GM12878 (cell line): ENCODE data around the gene NEURL3. TPM values are rescaled to one million over a fixed set of nuclear protein-coding genes. Genes with fewer than 3 reads are reported as not detected.

Experiments
- BMI1 ChIP-seq: fragments of 450-650 bp; IDR thresholded peaks from 2 replicates; pipeline ENCODE4 v1.6.1; 2016; ENCODE audit warnings: mild to moderate bottlenecking, moderate library complexity, borderline replicate concordance
- CREM ChIP-seq: IDR thresholded peaks from 2 replicates; pipeline ENCODE4 v1.6.1; 2014; ENCODE audit warnings: antibody characterized with exemption, low read depth
- ETV6 ChIP-seq, 2 experiments: fragments of 450-650 bp in 1 of 2; IDR thresholded peaks in 1 of 2; conservative IDR thresholded peaks in 1 of 2; 2 replicates each; pipeline ENCODE4 v1.6.1; 2014; ENCODE audit warnings: antibody characterized with exemption in 1 of 2, borderline replicate concordance in 1 of 2, low read depth in 1 of 2, mild to moderate bottlenecking in 1 of 2, moderate library complexity in 1 of 2
- EZH2 ChIP-seq: IDR thresholded peaks from 2 replicates; pipeline ENCODE4 v1.6.1; 2012; ENCODE audit warnings: low read depth, mild to moderate bottlenecking, control low read depth, inconsistent platforms, low read length, borderline replicate concordance; ENCODE audit not compliant: control insufficient read depth
- HDAC6 ChIP-seq: fragments of 200-600 bp; sonication (generic); IDR thresholded peaks from one replicate; pipeline ENCODE4 v1.8.0; 2017; ENCODE audit warnings: antibody characterized with exemption; ENCODE audit not compliant: unreplicated experiment
- HDGF ChIP-seq: fragments of 450-650 bp; IDR thresholded peaks from 2 replicates; pipeline ENCODE4 v1.6.1; 2016; ENCODE audit warnings: antibody characterized with exemption
- JUNB ChIP-seq: IDR thresholded peaks from 2 replicates; pipeline ENCODE4 v1.6.1; 2016; ENCODE audit warnings: antibody characterized with exemption, mild to moderate bottlenecking
- JUND ChIP-seq: IDR thresholded peaks from 2 replicates; pipeline ENCODE4 v1.6.1; 2012; ENCODE audit warnings: low read depth, mild to moderate bottlenecking, low read length, improper control_type of control experiment, moderate library complexity
- LARP7 ChIP-seq: fragments of 450-650 bp; IDR thresholded peaks from 2 replicates; pipeline ENCODE4 v1.6.1; 2017; ENCODE audit warnings: mild to moderate bottlenecking
- MXI1 ChIP-seq: fragments of 150-350 bp; IDR thresholded peaks from 2 replicates; pipeline ENCODE4 v1.6.1; 2011; ENCODE audit warnings: low read depth, mild to moderate bottlenecking, inconsistent platforms, low read length, improper control_type of control experiment
- RFX5 ChIP-seq: IDR thresholded peaks from 2 replicates; pipeline ENCODE4 v1.6.1; 2011; ENCODE audit warnings: low read depth, low read length, improper control_type of control experiment
- SREBF1 ChIP-seq: IDR thresholded peaks from 2 replicates; pipeline ENCODE4 v1.6.1; 2012; ENCODE audit warnings: mild to moderate bottlenecking, low read length
- STAT1 ChIP-seq: fragments of 450-650 bp; conservative IDR thresholded peaks from 2 replicates; pipeline ENCODE4 v1.6.1; 2014; ENCODE audit warnings: antibody characterized with exemption, mild to moderate bottlenecking
- TAF1 ChIP-seq: IDR thresholded peaks from 2 replicates; pipeline ENCODE4 v1.6.1; 2011; ENCODE audit warnings: mild to moderate bottlenecking, low read depth, low read length, borderline replicate concordance
- ZNF622 ChIP-seq: fragments of 450-650 bp; IDR thresholded peaks from 2 replicates; pipeline ENCODE4 v1.6.1; 2017; ENCODE audit warnings: mild to moderate bottlenecking, inconsistent platforms
- polyA plus RNA-seq, 11 experiments: library from polyadenylated mRNA; depleted of rRNA in 4 of 11; unstranded in 6 of 11; stranded (reverse) in 5 of 11; fragments of >200 nt; fragmentation: Nextera tagmentation in 4 of 11; fragmentation: Illumina TruSeq in 1 of 11; extraction: Ambion mirVana in 4 of 11; extraction: Trizol in 1 of 11; gene quantifications; 1 replicate in 1 of 11; 2 replicates in 10 of 11; pipeline versions ENCODE4 v1.2.1 to v1.2.3, GENCODE V29; 2011 to 2016; ENCODE audit warnings: inconsistent platforms in 2 of 11, missing spikeins in 2 of 11, low read depth in 1 of 11
- total RNA-seq, 4 experiments: library from RNA; depleted of rRNA in 3 of 4; stranded (reverse); fragments of >200 nt in 3 of 4; fragmentation: Illumina TruSeq in 1 of 4; extraction: Trizol in 1 of 4; gene quantifications; 2 replicates each; pipeline versions ENCODE4 v1.2.1 to v1.2.3, GENCODE V29; 2013 to 2021
- TF ChIP-seq, protein P1 (sequence below): fragments of 450-650 bp; IDR thresholded peaks from 2 replicates; pipeline ENCODE4 v1.6.1; 2017; ENCODE audit warnings: low read depth, mild to moderate bottlenecking, moderate library complexity
- TF ChIP-seq, protein P2 (sequence below): IDR thresholded peaks from 2 replicates; pipeline ENCODE4 v1.6.1; 2012; ENCODE audit warnings: low read length, inconsistent platforms
- TF ChIP-seq, protein P3 (sequence below): fragments of 150-350 bp; IDR thresholded peaks from 2 replicates; pipeline ENCODE4 v1.6.1; 2014; ENCODE audit warnings: mild to moderate bottlenecking, low read depth, low read length
- TF ChIP-seq, protein P4 (sequence below): IDR thresholded peaks from 2 replicates; pipeline ENCODE4 v1.6.1; 2011; ENCODE audit warnings: mild to moderate bottlenecking, low read depth, low read length, moderate library complexity; ENCODE audit not compliant: insufficient replicate concordance
- TF ChIP-seq, protein P5 (sequence below): IDR thresholded peaks from 2 replicates; pipeline ENCODE4 v1.6.1; 2011; ENCODE audit warnings: borderline replicate concordance, low read depth, mild to moderate bottlenecking, moderate library complexity, low read length; ENCODE audit not compliant: insufficient read depth, poor library complexity, severe bottlenecking

The NEURL3 gene
- total and polyA plus RNA-seq, 10 of the 15 experiments (the other 5 are each of a cell fraction or from before 2014, with no cell fraction given) = 0.03 to 6.3 (median 0.47) TPM

DNA sequence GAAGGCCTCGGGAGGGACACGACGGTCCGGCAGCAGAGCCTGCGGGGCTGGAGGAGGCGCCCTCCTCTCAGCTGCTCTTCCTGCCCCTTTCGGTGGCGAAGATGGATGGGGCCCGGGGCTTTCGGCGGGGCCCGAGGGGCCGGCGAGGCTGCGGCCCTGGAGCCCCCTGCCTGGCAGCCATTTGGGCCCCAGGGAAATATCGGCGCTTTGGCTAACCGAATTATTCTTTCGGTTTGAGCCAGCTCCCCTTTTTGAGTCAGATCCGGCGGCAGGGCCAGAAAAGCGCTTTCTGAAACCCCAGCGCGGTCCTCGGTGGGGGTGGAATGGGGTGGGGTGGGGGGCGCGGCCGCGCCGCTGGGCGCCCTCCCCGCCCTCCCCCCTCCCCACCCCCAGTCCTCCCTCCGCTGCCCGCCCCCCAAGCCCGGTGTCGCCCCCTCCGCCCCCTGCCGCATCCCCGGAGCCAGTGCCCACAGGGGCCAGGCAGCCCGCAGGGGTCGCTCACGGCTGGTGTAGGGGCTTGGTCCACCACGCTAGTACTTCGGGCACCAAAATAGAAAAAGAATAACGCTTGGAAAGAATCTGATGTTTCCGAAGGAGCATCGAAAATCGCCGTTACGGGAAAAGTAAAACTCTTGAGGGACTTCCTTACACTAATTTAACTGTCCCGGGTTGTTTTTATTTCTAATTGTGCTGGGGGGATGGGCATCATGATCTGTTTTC is 22.3 kb upstream of the NEURL3 start (continued):
- TF ChIP-seq, protein P1, sequence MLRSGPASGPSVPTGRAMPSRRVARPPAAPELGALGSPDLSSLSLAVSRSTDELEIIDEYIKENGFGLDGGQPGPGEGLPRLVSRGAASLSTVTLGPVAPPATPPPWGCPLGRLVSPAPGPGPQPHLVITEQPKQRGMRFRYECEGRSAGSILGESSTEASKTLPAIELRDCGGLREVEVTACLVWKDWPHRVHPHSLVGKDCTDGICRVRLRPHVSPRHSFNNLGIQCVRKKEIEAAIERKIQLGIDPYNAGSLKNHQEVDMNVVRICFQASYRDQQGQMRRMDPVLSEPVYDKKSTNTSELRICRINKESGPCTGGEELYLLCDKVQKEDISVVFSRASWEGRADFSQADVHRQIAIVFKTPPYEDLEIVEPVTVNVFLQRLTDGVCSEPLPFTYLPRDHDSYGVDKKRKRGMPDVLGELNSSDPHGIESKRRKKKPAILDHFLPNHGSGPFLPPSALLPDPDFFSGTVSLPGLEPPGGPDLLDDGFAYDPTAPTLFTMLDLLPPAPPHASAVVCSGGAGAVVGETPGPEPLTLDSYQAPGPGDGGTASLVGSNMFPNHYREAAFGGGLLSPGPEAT = no peak
- TF ChIP-seq, protein P2, sequence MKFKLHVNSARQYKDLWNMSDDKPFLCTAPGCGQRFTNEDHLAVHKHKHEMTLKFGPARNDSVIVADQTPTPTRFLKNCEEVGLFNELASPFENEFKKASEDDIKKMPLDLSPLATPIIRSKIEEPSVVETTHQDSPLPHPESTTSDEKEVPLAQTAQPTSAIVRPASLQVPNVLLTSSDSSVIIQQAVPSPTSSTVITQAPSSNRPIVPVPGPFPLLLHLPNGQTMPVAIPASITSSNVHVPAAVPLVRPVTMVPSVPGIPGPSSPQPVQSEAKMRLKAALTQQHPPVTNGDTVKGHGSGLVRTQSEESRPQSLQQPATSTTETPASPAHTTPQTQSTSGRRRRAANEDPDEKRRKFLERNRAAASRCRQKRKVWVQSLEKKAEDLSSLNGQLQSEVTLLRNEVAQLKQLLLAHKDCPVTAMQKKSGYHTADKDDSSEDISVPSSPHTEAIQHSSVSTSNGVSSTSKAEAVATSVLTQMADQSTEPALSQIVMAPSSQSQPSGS = no peak
- TF ChIP-seq TAF1 (no peak), BMI1 (no peak), HDAC6 (no peak), EZH2 (no peak), STAT1 (no peak), SREBF1 (no peak), HDGF (no peak; the same call in none of the 2 replicates), ZNF622 (no peak), CREM (peak; percentile 73), JUNB (peak; percentile 89), RFX5 (no peak), JUND (peak; percentile 83), ETV6 (conservative IDR thresholded peaks at IDR 0.05 in 1 of 2, IDR thresholded peaks at IDR 0.05 in 1 of 2; ENCODE audit: borderline replicate concordance in 1 of 2, low read depth in 1 of 2) (0 out of 4 replicates have a peak, but pooled peaks of 1 of the 2 experiments have one; percentile 44), LARP7 (peak; percentile 68; the same call in 1 of the 2 replicates), MXI1 (no peak)
- TF ChIP-seq, protein P3, sequence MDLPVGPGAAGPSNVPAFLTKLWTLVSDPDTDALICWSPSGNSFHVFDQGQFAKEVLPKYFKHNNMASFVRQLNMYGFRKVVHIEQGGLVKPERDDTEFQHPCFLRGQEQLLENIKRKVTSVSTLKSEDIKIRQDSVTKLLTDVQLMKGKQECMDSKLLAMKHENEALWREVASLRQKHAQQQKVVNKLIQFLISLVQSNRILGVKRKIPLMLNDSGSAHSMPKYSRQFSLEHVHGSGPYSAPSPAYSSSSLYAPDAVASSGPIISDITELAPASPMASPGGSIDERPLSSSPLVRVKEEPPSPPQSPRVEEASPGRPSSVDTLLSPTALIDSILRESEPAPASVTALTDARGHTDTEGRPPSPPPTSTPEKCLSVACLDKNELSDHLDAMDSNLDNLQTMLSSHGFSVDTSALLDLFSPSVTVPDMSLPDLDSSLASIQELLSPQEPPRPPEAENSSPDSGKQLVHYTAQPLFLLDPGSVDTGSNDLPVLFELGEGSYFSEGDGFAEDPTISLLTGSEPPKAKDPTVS = no peak
- TF ChIP-seq, protein P4, sequence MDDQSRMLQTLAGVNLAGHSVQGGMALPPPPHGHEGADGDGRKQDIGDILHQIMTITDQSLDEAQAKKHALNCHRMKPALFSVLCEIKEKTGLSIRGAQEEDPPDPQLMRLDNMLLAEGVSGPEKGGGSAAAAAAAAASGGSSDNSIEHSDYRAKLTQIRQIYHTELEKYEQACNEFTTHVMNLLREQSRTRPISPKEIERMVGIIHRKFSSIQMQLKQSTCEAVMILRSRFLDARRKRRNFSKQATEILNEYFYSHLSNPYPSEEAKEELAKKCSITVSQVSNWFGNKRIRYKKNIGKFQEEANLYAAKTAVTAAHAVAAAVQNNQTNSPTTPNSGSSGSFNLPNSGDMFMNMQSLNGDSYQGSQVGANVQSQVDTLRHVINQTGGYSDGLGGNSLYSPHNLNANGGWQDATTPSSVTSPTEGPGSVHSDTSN = no peak
- TF ChIP-seq, protein P5, sequence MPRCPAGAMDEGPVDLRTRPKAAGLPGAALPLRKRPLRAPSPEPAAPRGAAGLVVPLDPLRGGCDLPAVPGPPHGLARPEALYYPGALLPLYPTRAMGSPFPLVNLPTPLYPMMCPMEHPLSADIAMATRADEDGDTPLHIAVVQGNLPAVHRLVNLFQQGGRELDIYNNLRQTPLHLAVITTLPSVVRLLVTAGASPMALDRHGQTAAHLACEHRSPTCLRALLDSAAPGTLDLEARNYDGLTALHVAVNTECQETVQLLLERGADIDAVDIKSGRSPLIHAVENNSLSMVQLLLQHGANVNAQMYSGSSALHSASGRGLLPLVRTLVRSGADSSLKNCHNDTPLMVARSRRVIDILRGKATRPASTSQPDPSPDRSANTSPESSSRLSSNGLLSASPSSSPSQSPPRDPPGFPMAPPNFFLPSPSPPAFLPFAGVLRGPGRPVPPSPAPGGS = peak; percentile 92
